ENCODE results near the gene SDHB. TPM values are rescaled to one million over a fixed set of nuclear protein-coding genes. Genes with fewer than 3 reads are reported as not detected.

SDHB gene
- total RNA-seq, 1 experiment from 2014 or later, result 159 TPM

- no peaks in the 10 kb centered on the region for H3K9me2 ChIP-seq (ENCODE audit: insufficient read depth)
- POLR2A ChIA-PET, result no interaction called here
- intact Hi-C loops (cut with micrococcal nuclease), result no loop called here
- DNase-seq (ENCODE audit: low read depth, low spot score), result no peak
- H3K27me3 ChIP-seq (ENCODE audit: insufficient read depth, low read length), result no peaks in the 10 kb centered on the region
- no peak overlapping the region for H3K4me2 ChIP-seq (ENCODE audit: low read length)
- no TSS peak for BruUV-seq (replicated peaks)
- no peaks in the 10 kb centered on the region for H3K79me2 ChIP-seq (ENCODE audit: insufficient read depth, low read length)
- CTCF ChIA-PET, result no interaction called here
- no peak overlapping the region for H2AFZ ChIP-seq (ENCODE audit: low read depth, low read length, poor library complexity, severe bottlenecking)
- H4K20me1 ChIP-seq (ENCODE audit: insufficient read depth), result no peaks in the 10 kb centered on the region
- H3K27ac ChIP-seq (ENCODE audit: low read depth, low read length), result no peak overlapping the region
- TF ChIP-seq SRF (IDR thresholded peaks at IDR 0.05; ENCODE audit: low read depth) (no peak), ATF3 (IDR thresholded peaks at IDR 0.05) (no peak), POLR2AphosphoS5 (IDR thresholded peaks at IDR 0.05; ENCODE audit: low read depth, low read length) (no peak), SIN3A (IDR thresholded peaks at IDR 0.05; ENCODE audit: low read depth) (no peak), EZH2phosphoT487 (IDR thresholded peaks at IDR 0.05; ENCODE audit: borderline replicate concordance) (no peak), SP1 (IDR thresholded peaks at IDR 0.05; ENCODE audit: low read depth) (no peak), EZH2 (IDR thresholded peaks at IDR 0.05) (no peak), ELF1 (IDR thresholded peaks at IDR 0.05; ENCODE audit: borderline replicate concordance, low read depth) (no peak), ZBTB33 (IDR thresholded peaks at IDR 0.05; ENCODE audit: extremely low read depth, insufficient replicate concordance, low read length) (no peak), JUND (IDR thresholded peaks at IDR 0.05) (no peak), ZNF274 (IDR thresholded peaks at IDR 0.05; ENCODE audit: low read depth, low read length) (no peak), EGR1 (IDR thresholded peaks at IDR 0.05; ENCODE audit: low read depth) (no peak), RAD21 (IDR thresholded peaks at IDR 0.05; ENCODE audit: low read depth) (no peak), POLR2A (IDR thresholded peaks at IDR 0.05; ENCODE audit: borderline replicate concordance, extremely low read depth, insufficient read depth, insufficient read length) (no peak), MAX (IDR thresholded peaks at IDR 0.05) (no peak), TCF7L2 (IDR thresholded peaks at IDR 0.05; ENCODE audit: borderline replicate concordance, extremely low read depth, insufficient read depth, insufficient read length) (no peak), FOSL1 (IDR thresholded peaks at IDR 0.05; ENCODE audit: low read depth) (no peak), REST (IDR thresholded peaks at IDR 0.05; ENCODE audit: low read depth) (no peak)
- RAD21 ChIA-PET (ENCODE audit: low non-redundant PET in 1 of 2, low total read pairs in 2 of 2, uncharacterized antibody in 2 of 2, unreplicated experiment in 2 of 2), result no interaction called here
- H3K4me1 ChIP-seq (ENCODE audit: control insufficient read depth in 1 of 2, insufficient read depth in 2 of 2, low read length in 2 of 2), result no peaks in the 10 kb centered on the region
- no peak for ATAC-seq
- no peak overlapping the region for H3K9ac ChIP-seq (ENCODE audit: low read length)
- no peaks in the 10 kb centered on the region for H3K9me3 ChIP-seq (ENCODE audit: control insufficient read depth in 1 of 2, insufficient read depth in 1 of 2, low read depth in 1 of 2, low read length in 2 of 2)
- H3K4me3 ChIP-seq (replicated peaks in 1 of 2; ENCODE audit: low read depth in 1 of 2, low read length in 2 of 2), result no peak overlapping the region
- peaks cover 0 to 15% of the 10 kb centered on the region in 2 experiments; a peak in 2 of 4 replicates for H3K36me3 ChIP-seq (ENCODE audit: control insufficient read depth in 1 of 2, insufficient read depth in 2 of 2, low read length in 2 of 2)
Measured at GRCh38 chr1:16998589-16998988, 55.2 kb downstream of the SDHB start.
